Activated CD4-positive, alpha-beta T cell treated with anti-CD3 and anti-CD28 coated beads, Interleukin-2, amount 10 ng/mL, durations not matched to agents 24 days and 14 days (primary cell): ENCODE measurements around the gene GNG13. TPM values are rescaled to one million over a fixed set of nuclear protein-coding genes. Genes with fewer than 3 reads are reported as not detected.

Experiments
- DNase-seq: peaks from one replicate; pipeline ENCODE4 v3.0.0; 2022
- H3K27ac Mint-ChIP-seq: one replicate; pipeline ENCODE4 v1.8.0; 2022; ENCODE audit warnings: mild to moderate bottlenecking, mixed read lengths
- H3K27me3 Mint-ChIP-seq: one replicate; pipeline ENCODE4 v1.8.0; 2022; ENCODE audit warnings: mixed read lengths
- H3K36me3 Mint-ChIP-seq: one replicate; pipeline ENCODE4 v1.8.0; 2022; ENCODE audit warnings: low read depth, mild to moderate bottlenecking, mixed read lengths
- H3K4me1 Mint-ChIP-seq: one replicate; pipeline ENCODE4 v1.8.0; 2021; ENCODE audit warnings: mixed read lengths
- H3K4me3 Mint-ChIP-seq: one replicate; pipeline ENCODE4 v1.8.0; 2022; ENCODE audit warnings: mild to moderate bottlenecking, moderate library complexity, mixed read lengths
- H3K9me3 Mint-ChIP-seq: one replicate; pipeline ENCODE4 v1.8.0; 2021; ENCODE audit warnings: mixed read lengths
- intact Hi-C: fragments of 100-400 bp; cut with micrococcal nuclease; formaldehyde crosslinking; loops from one replicate; pipeline ENCODE4 v1.15.1; 2023
- total RNA-seq: library from RNA; stranded (reverse); gene quantifications from 2 replicates; pipeline ENCODE4 v1.2.3, GENCODE V29; 2022

GNG13 gene
- total RNA-seq, 1 donor from 2014 or later = not detected

DNA sequence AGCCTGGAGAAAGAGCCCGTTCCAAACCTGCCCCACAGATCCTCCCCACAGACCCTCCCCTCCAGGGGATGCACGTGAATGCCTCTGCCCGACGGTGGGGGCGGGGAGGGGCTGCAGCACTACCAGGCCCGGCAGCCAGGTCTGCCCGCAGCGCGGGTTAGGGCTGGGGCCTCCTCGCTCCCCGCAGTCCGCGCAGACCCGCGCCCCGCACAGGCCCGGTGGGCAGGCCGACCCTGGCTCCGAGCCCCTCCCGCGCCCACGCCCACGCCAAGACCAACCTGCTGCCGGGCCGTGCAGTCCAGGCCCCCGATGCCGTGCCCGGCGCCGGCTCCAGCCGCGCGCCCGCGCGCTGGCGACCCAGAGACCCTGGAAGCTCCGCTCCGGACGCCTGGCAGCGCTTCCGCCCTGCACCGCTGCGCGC lies 12.5 kb downstream of the GNG13 start, which contains the start of gene RPUSD1:
TSS of gene RPUSD1 (minus strand) at position 404 of the 421 bp plus-strand sequence. CDS start 644 bp downstream, outside the sequence.
- Mint-ChIP-seq H3K27me3 (no peaks in the 10 kb centered on the region), H3K36me3 (peaks cover 11% of the 10 kb centered on the region)
- intact Hi-C loops = loop anchor here (1.0 to 5.0 kb wide), 3 partner anchors 19 to 76 kb away; partner anchors contain the start of gene CIAO3

DNA sequence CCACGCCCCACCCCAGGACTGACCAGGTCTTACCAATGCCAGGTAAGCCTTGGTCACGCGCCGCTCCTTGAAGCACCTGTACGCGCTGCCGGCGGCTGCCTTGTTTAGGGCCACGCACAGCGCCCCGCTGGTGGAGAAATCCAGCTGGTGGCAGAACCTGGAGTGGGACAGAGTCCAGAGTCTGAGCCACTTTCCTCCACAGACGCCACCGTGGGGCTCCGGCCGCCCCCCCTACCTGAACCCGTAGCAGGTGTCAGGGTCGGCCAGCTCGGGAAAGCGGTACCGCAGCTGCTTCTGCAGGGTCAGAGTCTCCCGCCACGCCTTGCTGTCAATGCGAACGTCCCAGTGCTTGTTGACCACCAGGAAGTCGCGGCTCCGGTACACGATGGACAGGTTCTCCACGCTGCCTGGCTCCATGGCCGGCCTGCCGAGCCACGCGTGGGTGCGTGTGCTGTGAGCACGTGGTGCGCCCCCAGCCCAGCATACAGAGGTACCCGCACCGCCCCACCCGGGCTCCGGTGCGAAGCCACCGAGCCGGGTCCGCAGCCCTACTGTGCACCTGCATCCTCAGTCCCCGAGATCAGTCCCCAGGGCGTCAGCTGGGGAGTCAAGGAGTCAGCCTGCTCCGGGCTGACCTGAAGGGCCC lies 13.1 kb downstream of the GNG13 start:
- H3K4me3 Mint-ChIP-seq = peak overlapping the region; percentile 89
- H3K27me3 Mint-ChIP-seq = no peaks in the 10 kb centered on the region
- peaks cover 11% of the 10 kb centered on the region for H3K36me3 Mint-ChIP-seq
- no peak for DNase-seq
- H3K27ac Mint-ChIP-seq = peak overlapping the region; percentile 78
- H3K4me1 Mint-ChIP-seq = peaks cover 5% of the 10 kb centered on the region
- intact Hi-C loops = loop anchor here (5.0 kb wide), 1 partner anchor 45 kb away; the partner anchor contains the start of gene CIAO3
- no peaks in the 10 kb centered on the region for H3K9me3 Mint-ChIP-seq

More for the DNA sequence above, 12.5 kb downstream of the GNG13 start, which contains the start of gene RPUSD1:
- Mint-ChIP-seq H3K4me3 (peak within 1 kb of the TSS; percentile 89), H3K9me3 (no peaks in the 10 kb centered on the region), H3K4me1 (peaks cover 5% of the 10 kb centered on the region), H3K27ac (peak within 1 kb of the TSS; percentile 81)
- DNase-seq = no peak

DNA sequence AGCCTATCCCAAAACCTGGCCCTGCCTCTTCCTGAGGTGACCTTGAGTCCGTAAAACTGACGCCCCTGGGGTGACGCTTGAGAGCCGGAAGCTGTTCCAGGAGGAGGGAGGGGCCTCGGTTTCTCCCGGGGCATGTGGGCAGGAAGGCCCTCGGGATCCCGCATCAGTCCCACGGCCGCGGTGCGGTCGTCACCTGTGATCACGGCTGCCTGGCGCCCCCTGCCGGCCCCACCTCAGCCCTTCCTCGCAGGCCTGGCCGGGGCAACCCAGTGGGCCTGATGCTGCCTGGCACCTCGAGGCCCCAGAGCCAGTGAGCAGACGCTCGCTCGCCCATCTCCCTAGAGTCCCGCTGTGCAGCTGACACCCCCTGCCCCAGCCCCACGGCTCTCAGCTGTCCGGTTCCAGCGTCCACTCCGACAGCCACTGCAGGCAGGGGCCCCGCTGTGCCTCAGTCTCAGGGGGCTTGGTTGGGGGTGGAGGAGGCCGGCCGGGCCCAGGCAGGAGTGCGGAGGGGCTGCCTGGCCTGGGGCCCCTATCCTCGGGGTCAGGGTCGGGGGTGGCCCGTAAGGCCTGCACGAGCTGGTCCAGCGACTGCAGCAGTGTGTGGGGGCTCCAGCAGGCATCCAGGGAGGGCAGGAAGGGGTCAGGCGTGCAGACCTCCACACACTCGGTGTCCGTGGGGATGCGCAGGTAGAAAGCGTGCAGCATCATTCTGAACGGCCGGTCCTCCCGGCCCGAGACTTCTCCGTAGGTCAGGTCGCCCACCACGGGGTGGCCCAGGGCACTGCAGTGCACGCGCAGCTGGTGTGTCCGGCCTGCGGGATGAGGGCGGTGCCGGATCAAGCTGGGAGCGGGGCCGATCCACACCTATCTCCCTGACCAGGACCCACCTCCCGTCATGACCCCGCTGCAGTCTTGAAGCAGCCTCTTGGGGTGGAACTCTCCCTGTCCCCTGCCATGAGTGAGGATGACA lies 14.7 kb downstream of the GNG13 start:
- peak; percentile 93 for DNase-seq
- intact Hi-C loops = loop anchor here (1.0 to 5.0 kb wide), 2 partner anchors 44 to 75 kb away; partner anchors contain the start of gene CIAO3
- Mint-ChIP-seq H3K27me3 (no peaks in the 10 kb centered on the region), H3K27ac (no peak overlapping the region), H3K4me3 (peak overlapping the region; percentile 89), H3K36me3 (peaks cover 4% of the 10 kb centered on the region), H3K9me3 (no peaks in the 10 kb centered on the region), H3K4me1 (peaks cover 5% of the 10 kb centered on the region)

DNA sequence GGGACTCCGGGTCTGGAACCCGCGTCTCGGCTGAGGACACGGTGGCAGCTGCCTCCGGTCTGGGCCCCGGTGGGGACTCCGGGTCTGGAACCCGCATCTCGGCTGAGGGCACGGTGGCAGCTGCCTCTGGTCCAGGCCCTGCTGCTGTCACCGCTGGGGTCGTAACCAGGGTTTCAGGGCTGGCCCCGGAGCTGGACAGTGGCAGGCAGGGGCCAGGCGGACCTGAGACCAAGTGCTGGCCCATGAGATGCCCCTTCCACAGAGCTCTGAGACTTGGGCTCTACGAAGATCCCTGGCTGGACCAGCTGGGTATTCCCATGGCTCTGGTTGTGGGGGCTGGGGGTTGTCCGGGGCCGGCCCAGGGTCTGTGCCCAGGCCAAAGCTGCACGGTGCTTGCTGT lies 16.1 kb downstream of the GNG13 start:
- Mint-ChIP-seq H3K27ac (no peak overlapping the region), H3K4me1 (peaks cover 3% of the 10 kb centered on the region), H3K36me3 (peaks cover 4% of the 10 kb centered on the region), H3K9me3 (no peaks in the 10 kb centered on the region), H3K4me3 (no peak overlapping the region), H3K27me3 (no peaks in the 10 kb centered on the region)
- intact Hi-C loops = no loop called here
- DNase-seq = no peak

DNA sequence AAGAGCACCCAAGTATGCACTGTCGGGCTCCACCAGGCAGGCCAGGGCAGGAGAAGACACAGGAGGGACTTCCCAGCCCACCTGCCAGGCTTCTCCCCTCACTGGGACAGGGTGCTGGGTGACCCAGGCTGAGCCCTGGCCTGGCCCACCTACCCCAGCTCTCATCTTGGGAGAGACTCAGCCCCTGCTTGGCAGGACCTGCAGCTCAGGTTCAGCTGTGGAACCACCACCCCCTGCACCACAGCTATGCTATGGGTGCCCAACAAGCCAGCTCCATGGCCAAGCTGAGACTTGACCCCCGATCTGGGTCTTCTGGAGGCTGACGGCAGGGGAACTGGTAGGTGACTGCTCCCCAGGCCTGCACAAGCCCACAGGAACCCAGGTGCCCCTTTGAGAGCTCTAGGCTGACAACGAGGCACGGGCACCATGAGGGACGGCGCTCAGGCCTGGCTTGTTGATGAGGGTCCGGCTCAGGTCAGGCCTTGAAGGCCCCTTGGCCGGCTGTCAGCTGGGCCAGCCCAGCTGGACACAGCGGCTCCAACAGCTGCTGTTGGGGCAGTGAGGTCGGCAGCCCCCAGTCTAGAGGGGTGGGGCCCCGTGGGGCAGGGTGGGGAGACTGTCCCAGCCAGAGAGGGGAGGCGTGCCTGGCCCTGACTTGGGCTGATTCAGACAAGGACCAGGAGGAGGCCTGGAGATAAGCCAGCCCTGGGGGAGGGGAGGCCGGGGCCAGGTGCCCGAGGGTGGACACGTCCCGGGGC lies 17.0 kb downstream of the GNG13 start:
- H3K27ac Mint-ChIP-seq = no peak overlapping the region

DNA sequence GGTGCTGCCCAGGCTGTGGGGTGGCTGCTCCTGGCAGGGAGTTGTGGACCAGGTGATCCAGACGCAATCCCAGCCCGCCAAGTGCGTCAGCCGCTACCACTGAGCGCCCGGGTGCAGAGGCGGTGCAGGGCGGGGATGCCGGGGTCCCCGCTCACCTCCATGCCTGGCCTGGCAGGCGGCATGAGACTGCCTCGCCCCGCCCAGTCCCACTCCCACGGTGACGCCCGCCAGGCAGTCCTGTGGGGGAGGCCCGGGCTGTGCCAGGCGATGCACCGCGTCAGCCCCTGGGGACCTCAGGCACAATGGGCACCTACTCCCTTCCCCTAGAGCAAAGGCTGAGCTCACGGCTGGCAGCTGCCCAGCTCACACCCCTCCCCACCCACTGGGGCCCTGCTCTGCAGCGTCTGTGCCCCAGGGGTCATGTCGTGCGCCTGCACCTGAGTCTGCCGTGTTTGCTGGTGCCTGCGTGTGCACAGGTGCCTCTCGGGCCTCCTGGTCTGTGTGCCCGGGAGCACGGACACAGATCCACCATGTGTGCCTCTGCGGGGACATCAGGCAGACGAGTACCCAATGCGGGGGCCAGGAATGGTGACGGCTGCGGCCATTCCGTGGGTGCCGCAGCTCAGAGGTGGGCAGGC lies 17.6 kb downstream of the GNG13 start:
- intact Hi-C loops = no loop called here
- H3K4me3 Mint-ChIP-seq = no peak overlapping the region

More for the DNA sequence above, 17.0 kb downstream of the GNG13 start:
- intact Hi-C loops = no loop called here
- Mint-ChIP-seq H3K4me1 (peaks cover 3% of the 10 kb centered on the region), H3K27me3 (no peaks in the 10 kb centered on the region), H3K36me3 (peaks cover 4% of the 10 kb centered on the region), H3K9me3 (no peaks in the 10 kb centered on the region), H3K4me3 (no peak overlapping the region)
- DNase-seq = no peak

DNA sequence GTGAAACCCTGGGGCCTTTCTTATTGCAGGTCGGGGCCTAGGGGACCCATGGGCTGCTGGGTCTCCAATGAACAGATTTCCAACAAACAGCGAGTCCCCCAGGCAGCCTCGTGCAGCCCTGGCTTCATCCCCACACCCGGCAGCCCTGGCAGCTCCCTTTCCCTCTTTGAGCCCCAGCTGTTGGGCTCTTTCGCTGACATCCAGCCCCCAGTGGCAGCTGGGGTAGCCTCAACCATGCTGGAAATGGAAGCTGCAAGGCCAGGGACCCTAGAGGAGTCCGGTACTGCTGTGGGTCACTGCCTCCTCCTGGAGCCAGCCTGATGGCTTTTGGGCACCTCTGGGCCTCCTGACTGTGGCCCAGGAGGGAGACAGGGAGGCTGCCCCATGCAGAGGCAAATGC lies 18.3 kb downstream of the GNG13 start:
- no peak for DNase-seq
- peaks cover 4% of the 10 kb centered on the region for H3K36me3 Mint-ChIP-seq
- no peak overlapping the region for H3K27ac Mint-ChIP-seq
- intact Hi-C loops = no loop called here
- no peak overlapping the region for H3K4me3 Mint-ChIP-seq
- H3K4me1 Mint-ChIP-seq = peaks cover 3% of the 10 kb centered on the region
- no peaks in the 10 kb centered on the region for H3K9me3 Mint-ChIP-seq
- peaks cover 2% of the 10 kb centered on the region for H3K27me3 Mint-ChIP-seq

More for the DNA sequence above, 17.6 kb downstream of the GNG13 start:
- no peaks in the 10 kb centered on the region for H3K27me3 Mint-ChIP-seq
- no peak overlapping the region for H3K27ac Mint-ChIP-seq
- H3K36me3 Mint-ChIP-seq = peaks cover 4% of the 10 kb centered on the region
- DNase-seq = no peak
- H3K4me1 Mint-ChIP-seq = peaks cover 3% of the 10 kb centered on the region
- H3K9me3 Mint-ChIP-seq = no peaks in the 10 kb centered on the region

DNA sequence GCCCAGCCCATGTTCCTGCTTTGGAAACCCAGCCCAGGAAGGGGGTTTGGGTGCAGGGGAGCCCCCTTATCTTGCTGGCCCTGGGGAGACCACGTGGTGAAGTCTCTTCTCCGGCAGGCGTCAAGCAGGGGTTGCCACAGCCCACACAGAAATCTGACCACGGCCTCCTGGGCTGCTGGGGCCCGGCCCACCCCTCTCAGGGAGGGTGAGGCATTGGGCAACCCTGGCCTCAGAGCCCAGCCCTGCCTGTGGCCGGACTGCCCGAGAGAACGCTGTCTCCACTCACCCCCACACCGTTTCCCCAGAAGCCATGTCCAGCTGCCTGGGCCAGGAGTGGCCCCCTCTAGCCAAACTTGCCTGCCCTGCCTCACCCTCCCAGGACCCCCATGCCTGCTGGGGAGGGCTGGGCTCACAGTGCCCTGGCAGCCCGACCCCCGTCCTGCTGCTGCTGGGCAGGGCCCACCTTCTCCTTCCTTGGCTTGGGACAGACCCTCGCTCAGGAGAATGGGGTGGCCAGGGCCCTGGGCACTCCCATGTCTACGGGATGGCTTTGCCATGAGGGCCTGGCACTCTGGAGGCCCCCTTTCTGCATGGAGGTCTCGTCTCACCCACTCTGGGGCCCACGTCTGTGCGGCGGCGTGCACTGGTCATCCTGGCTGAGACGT lies 19.1 kb downstream of the GNG13 start:
- intact Hi-C loops = no loop called here
- no peak overlapping the region for H3K4me3 Mint-ChIP-seq
- peaks cover 2% of the 10 kb centered on the region for H3K4me1 Mint-ChIP-seq
- no peaks in the 10 kb centered on the region for H3K9me3 Mint-ChIP-seq
- H3K27ac Mint-ChIP-seq = no peak overlapping the region
- peaks cover 4% of the 10 kb centered on the region for H3K36me3 Mint-ChIP-seq
- no peak for DNase-seq
- peaks cover 2% of the 10 kb centered on the region for H3K27me3 Mint-ChIP-seq

DNA sequence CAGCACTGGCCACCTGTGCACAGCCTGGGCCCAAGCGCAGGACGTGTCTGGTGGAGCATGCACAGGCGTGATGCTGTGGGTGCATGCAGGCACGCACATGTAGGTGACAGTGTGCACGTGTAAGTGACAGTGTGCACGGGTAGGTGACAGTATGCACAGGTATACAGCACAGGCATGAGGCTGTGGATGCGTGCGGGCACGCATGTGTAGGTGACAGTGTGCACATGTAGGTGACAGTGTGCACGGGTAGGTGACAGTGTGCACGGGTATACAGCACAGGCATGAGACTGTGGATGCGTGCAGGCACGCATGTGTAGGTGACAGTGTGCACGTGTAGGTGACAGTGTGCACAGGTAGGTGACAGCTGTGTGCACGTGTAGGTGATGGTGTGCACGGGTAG lies 20.2 kb downstream of the GNG13 start:
- DNase-seq = no peak
- no peak overlapping the region for H3K27ac Mint-ChIP-seq
- H3K9me3 Mint-ChIP-seq = no peaks in the 10 kb centered on the region
- peaks cover 2% of the 10 kb centered on the region for H3K27me3 Mint-ChIP-seq
- H3K4me3 Mint-ChIP-seq = no peak overlapping the region
- no peaks in the 10 kb centered on the region for H3K4me1 Mint-ChIP-seq
- H3K36me3 Mint-ChIP-seq = peaks cover 4% of the 10 kb centered on the region
- intact Hi-C loops = no loop called here

DNA sequence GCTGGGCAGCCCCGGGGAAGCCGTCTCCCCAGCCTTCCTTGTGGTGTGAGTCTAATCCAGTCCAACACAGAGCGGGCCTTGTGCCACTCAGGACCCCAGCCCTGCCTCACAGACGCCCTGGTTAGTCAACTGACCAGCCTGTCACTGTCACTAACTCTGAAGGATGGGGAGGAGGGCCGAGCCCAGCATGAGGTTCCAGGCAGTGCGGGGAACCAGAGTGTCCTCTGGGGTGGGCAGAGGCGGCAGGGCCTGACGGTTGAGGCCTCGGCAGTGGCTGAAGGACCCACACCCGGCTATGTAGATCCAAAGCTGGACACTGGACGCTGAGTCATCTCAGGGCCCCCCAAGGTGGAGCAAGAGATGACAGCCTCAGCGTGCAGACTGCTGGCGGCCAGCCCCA lies 21.0 kb downstream of the GNG13 start:
- H3K9me3 Mint-ChIP-seq = no peaks in the 10 kb centered on the region
- peaks cover 2% of the 10 kb centered on the region for H3K27me3 Mint-ChIP-seq
- intact Hi-C loops = no loop called here
- no peak overlapping the region for H3K27ac Mint-ChIP-seq
- no peak for DNase-seq
- H3K36me3 Mint-ChIP-seq = no peaks in the 10 kb centered on the region
- H3K4me1 Mint-ChIP-seq = no peaks in the 10 kb centered on the region
- no peak overlapping the region for H3K4me3 Mint-ChIP-seq

DNA sequence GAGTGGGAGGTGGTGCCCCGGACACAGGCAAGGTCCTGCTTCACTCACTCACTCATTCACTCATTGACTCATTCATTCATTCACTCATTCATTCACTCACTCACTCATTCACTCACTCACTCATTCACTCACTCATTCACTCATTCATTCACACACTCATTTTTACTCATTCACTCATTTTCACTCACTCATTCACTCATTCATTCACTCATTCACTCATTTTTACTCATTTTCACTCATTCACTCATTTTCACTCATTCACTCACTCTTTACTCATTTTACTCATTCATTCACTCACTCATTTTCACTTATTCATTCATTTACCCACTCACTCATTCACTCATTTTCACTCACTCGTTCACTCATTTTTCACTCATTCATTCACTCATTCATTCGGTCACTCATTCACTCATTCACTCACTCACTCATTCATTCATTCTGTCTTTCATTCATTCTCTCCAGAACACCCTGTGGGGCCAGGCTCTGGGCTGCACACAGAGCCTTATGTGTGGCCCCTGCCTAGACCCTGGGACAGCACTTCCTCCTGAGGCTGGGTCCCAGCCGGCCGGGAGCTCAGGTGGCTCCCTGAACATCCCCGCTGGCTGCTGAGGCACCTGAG lies 21.5 kb downstream of the GNG13 start:
- no peaks in the 10 kb centered on the region for H3K9me3 Mint-ChIP-seq
- intact Hi-C loops = no loop called here
- no peak for DNase-seq
- no peaks in the 10 kb centered on the region for H3K36me3 Mint-ChIP-seq
- no peak overlapping the region for H3K27ac Mint-ChIP-seq
- no peak overlapping the region for H3K4me3 Mint-ChIP-seq
- H3K4me1 Mint-ChIP-seq = no peaks in the 10 kb centered on the region
- peaks cover 2% of the 10 kb centered on the region for H3K27me3 Mint-ChIP-seq

DNA sequence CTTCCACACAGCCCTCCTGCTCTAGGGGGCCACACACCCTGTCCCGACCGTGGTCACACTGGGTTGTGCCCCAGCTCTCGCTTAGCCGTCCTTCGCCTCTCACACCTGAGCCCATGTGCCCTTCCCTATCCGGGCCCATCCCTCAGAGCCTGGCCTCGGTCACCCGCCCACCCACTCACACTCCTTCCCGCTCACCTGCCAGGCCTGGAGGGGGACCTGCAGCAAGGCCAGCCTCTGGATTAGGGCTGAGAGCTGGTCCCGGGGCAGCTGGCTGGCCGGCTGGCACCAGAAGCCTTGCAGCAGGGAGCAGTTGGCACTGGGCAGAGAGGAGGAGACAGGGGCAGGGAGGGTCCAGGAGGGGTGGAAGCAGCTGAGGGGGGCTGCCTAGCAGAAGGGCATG lies 22.1 kb downstream of the GNG13 start:
- no peak overlapping the region for H3K4me3 Mint-ChIP-seq
- no peak overlapping the region for H3K27ac Mint-ChIP-seq
- H3K4me1 Mint-ChIP-seq = no peaks in the 10 kb centered on the region
- no peak for DNase-seq
- H3K36me3 Mint-ChIP-seq = no peaks in the 10 kb centered on the region
- intact Hi-C loops = no loop called here
- no peaks in the 10 kb centered on the region for H3K9me3 Mint-ChIP-seq
- H3K27me3 Mint-ChIP-seq = peaks cover 2% of the 10 kb centered on the region
